ENCODE data around the gene GRIK2.

DNA sequence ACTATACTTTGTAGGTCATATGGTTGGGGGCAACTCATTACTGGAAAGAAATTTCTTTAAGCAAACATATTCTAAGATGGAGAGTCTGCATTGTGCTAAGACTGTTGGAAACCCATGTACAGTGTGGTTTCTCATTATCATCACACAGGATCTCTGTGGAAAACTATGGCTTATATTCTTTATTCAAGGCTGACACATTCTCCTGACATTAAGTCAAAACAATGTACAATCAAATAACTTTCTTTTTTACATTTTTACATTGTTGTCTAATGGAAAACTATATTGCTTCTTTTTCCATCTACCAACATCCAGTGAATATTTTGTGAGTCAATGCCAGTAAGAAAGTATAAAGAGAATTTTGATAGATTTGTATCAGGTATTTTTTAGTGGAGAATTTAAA is 417.6 kb downstream of the GRIK2 start:
- TF ChIP-seq, protein P1, sequence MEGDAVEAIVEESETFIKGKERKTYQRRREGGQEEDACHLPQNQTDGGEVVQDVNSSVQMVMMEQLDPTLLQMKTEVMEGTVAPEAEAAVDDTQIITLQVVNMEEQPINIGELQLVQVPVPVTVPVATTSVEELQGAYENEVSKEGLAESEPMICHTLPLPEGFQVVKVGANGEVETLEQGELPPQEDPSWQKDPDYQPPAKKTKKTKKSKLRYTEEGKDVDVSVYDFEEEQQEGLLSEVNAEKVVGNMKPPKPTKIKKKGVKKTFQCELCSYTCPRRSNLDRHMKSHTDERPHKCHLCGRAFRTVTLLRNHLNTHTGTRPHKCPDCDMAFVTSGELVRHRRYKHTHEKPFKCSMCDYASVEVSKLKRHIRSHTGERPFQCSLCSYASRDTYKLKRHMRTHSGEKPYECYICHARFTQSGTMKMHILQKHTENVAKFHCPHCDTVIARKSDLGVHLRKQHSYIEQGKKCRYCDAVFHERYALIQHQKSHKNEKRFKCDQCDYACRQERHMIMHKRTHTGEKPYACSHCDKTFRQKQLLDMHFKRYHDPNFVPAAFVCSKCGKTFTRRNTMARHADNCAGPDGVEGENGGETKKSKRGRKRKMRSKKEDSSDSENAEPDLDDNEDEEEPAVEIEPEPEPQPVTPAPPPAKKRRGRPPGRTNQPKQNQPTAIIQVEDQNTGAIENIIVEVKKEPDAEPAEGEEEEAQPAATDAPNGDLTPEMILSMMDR (conservative IDR thresholded peaks at IDR 0.05; ENCODE audit: low read depth, low read length), result no peak
- TF ChIP-seq POLR2A (IDR thresholded peaks at IDR 0.05; ENCODE audit: low read depth, low read length) (no peak), BHLHE40 (IDR thresholded peaks at IDR 0.05; ENCODE audit: low read depth, low read length) (no peak), MXI1 (IDR thresholded peaks at IDR 0.05; ENCODE audit: borderline replicate concordance, low read depth, low read length) (no peak), RCOR1 (IDR thresholded peaks at IDR 0.05; ENCODE audit: insufficient replicate concordance, low read length) (no peak), SMC3 (IDR thresholded peaks at IDR 0.05; ENCODE audit: low read depth, low read length) (no peak), CEBPB (IDR thresholded peaks at IDR 0.05; ENCODE audit: low read depth, low read length) (no peak), MAFK (IDR thresholded peaks at IDR 0.05; ENCODE audit: low read depth, low read length) (no peak), CHD1 (IDR thresholded peaks at IDR 0.05; ENCODE audit: low read depth, low read length) (no peak)
- TF ChIP-seq, protein P2, sequence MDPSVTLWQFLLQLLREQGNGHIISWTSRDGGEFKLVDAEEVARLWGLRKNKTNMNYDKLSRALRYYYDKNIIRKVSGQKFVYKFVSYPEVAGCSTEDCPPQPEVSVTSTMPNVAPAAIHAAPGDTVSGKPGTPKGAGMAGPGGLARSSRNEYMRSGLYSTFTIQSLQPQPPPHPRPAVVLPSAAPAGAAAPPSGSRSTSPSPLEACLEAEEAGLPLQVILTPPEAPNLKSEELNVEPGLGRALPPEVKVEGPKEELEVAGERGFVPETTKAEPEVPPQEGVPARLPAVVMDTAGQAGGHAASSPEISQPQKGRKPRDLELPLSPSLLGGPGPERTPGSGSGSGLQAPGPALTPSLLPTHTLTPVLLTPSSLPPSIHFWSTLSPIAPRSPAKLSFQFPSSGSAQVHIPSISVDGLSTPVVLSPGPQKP (IDR thresholded peaks at IDR 0.05; ENCODE audit: borderline replicate concordance, low read depth, low read length), result no peak
- TF ChIP-seq, protein P3, sequence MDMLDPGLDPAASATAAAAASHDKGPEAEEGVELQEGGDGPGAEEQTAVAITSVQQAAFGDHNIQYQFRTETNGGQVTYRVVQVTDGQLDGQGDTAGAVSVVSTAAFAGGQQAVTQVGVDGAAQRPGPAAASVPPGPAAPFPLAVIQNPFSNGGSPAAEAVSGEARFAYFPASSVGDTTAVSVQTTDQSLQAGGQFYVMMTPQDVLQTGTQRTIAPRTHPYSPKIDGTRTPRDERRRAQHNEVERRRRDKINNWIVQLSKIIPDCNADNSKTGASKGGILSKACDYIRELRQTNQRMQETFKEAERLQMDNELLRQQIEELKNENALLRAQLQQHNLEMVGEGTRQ (IDR thresholded peaks at IDR 0.05; ENCODE audit: low read depth, low read length), result no peak

Data from IMR-90 (cell line).